Measurements from ENCODE around the gene TMEM101.
A peak's percentile ranks its signal among the peaks of the same experiment; 100 is the strongest.
"Not testable (repeated sequence)": the region's sequence is repeated elsewhere in the genome, so short reads cannot be mapped to it uniquely, and the experiment has no call there.

TMEM101 gene

GRCh38 chr17:43976963-43977837 is 37.6 kb downstream of the TMEM101 start:
- ATAC-seq (ENCODE audit: low read depth) = no peak
- H3K4me3 ChIP-seq (ENCODE audit: severe bottlenecking) = no peak overlapping the region
- DNase-seq (ENCODE audit: low spot score) = peak; percentile 49
- H3K27me3 ChIP-seq (ENCODE audit: insufficient read depth, poor library complexity, severe bottlenecking) = peaks cover 17% of the 10 kb centered on the region
- H3K27ac ChIP-seq (ENCODE audit: poor library complexity, severe bottlenecking) = no peak overlapping the region
- no peaks in the 10 kb centered on the region for H3K9me3 ChIP-seq (ENCODE audit: severe bottlenecking)
- no peaks in the 10 kb centered on the region for H3K4me1 ChIP-seq (ENCODE audit: insufficient read depth, poor library complexity, severe bottlenecking)
- no peaks in the 10 kb centered on the region for H3K36me3 ChIP-seq (ENCODE audit: low read depth)
- no peak for TF ChIP-seq CTCF (IDR thresholded peaks at IDR 0.05; ENCODE audit: poor library complexity, severe bottlenecking)

GRCh38 chr17:43975898-43976297 is 38.9 kb downstream of the TMEM101 start:
- Histone ChIP-seq H3K36me3 (ENCODE audit: low read depth) (no peaks in the 10 kb centered on the region), H3K4me1 (ENCODE audit: insufficient read depth, poor library complexity, severe bottlenecking) (no peaks in the 10 kb centered on the region), H3K9me3 (ENCODE audit: severe bottlenecking) (no peaks in the 10 kb centered on the region), H3K27me3 (ENCODE audit: insufficient read depth, poor library complexity, severe bottlenecking) (peaks cover 16% of the 10 kb centered on the region), H3K27ac (ENCODE audit: poor library complexity, severe bottlenecking) (no peak overlapping the region), H3K4me3 (ENCODE audit: severe bottlenecking) (no peak overlapping the region)
- DNase-seq (ENCODE audit: low spot score) (no peak), ATAC-seq (ENCODE audit: low read depth) (no peak)
- no peak for TF ChIP-seq CTCF (IDR thresholded peaks at IDR 0.05; ENCODE audit: poor library complexity, severe bottlenecking)

- no peak overlapping the region for H3K4me3 ChIP-seq (ENCODE audit: severe bottlenecking)
- no peaks in the 10 kb centered on the region for H3K36me3 ChIP-seq (ENCODE audit: low read depth)
- no peak for TF ChIP-seq CTCF (IDR thresholded peaks at IDR 0.05; ENCODE audit: poor library complexity, severe bottlenecking)
- ATAC-seq (ENCODE audit: low read depth) (no peak), DNase-seq (ENCODE audit: low spot score) (no peak)
- peaks cover 16% of the 10 kb centered on the region for H3K27me3 ChIP-seq (ENCODE audit: insufficient read depth, poor library complexity, severe bottlenecking)
- no peaks in the 10 kb centered on the region for H3K9me3 ChIP-seq (ENCODE audit: severe bottlenecking)
- H3K27ac ChIP-seq (ENCODE audit: poor library complexity, severe bottlenecking) = no peak overlapping the region
- no peaks in the 10 kb centered on the region for H3K4me1 ChIP-seq (ENCODE audit: insufficient read depth, poor library complexity, severe bottlenecking)
Measured at GRCh38 chr17:43974382-43975266, 40.1 kb downstream of the TMEM101 start.

GRCh38 chr17:43972444-43973212 is 42.1 kb downstream of the TMEM101 start:
- H3K4me3 ChIP-seq (ENCODE audit: severe bottlenecking); DNase-seq (ENCODE audit: low spot score); H3K27ac ChIP-seq (ENCODE audit: poor library complexity, severe bottlenecking); H3K36me3 ChIP-seq (ENCODE audit: low read depth); ATAC-seq (ENCODE audit: low read depth); H3K9me3 ChIP-seq (ENCODE audit: severe bottlenecking); H3K4me1 ChIP-seq (ENCODE audit: insufficient read depth, poor library complexity, severe bottlenecking): not testable (repeated sequence)
- peaks cover 16% of the 10 kb centered on the region for H3K27me3 ChIP-seq (ENCODE audit: insufficient read depth, poor library complexity, severe bottlenecking)

- not testable (repeated sequence) for H3K27ac ChIP-seq (ENCODE audit: poor library complexity, severe bottlenecking); H3K4me3 ChIP-seq (ENCODE audit: severe bottlenecking); ATAC-seq (ENCODE audit: low read depth); H3K4me1 ChIP-seq (ENCODE audit: insufficient read depth, poor library complexity, severe bottlenecking); H3K9me3 ChIP-seq (ENCODE audit: severe bottlenecking); DNase-seq (ENCODE audit: low spot score); H3K36me3 ChIP-seq (ENCODE audit: low read depth)
- H3K27me3 ChIP-seq (ENCODE audit: insufficient read depth, poor library complexity, severe bottlenecking) = peaks cover 16% of the 10 kb centered on the region
Measured at GRCh38 chr17:43971436-43971835, 43.3 kb downstream of the TMEM101 start.
